ENCODE measurements around the gene CDKN2B-AS1. TPM values are rescaled to one million over a fixed set of nuclear protein-coding genes. Genes with fewer than 3 reads are reported as not detected.

CDKN2B-AS1 gene
- total and polyA plus RNA-seq, 2 experiments from 2014 or later: 0.27 to 0.68 TPM

GRCh38 chr9:22107202-22108045 lies 112.8 kb downstream of the CDKN2B-AS1 start:
- 72% methylated on average over 6 of the region's 6 CpGs for WGBS (ENCODE audit: low lambda C conversion rate, missing lambda C conversion rate)
- no peak overlapping the region for H2AFZ ChIP-seq
- peak overlapping the region; percentile 49 for H3K27ac ChIP-seq
- H3K9me2 ChIP-seq (replicated peaks; ENCODE audit: insufficient read depth): no peaks in the 10 kb centered on the region
- no peak for DNase-seq (ENCODE audit: low spot score)
- H4K20me1 ChIP-seq (ENCODE audit: insufficient read depth, poor library complexity, severe bottlenecking): no peaks in the 10 kb centered on the region
- H3K4me1 ChIP-seq (ENCODE audit: insufficient read depth): peaks cover 4% of the 10 kb centered on the region
- no peak overlapping the region for H3K4me3 ChIP-seq
- no peaks in the 10 kb centered on the region for H3K27me3 ChIP-seq
- no peak overlapping the region for H3K4me2 ChIP-seq
- H3K36me3 ChIP-seq (replicated peaks; ENCODE audit: insufficient read depth, low read depth): no peaks in the 10 kb centered on the region
- no peaks in the 10 kb centered on the region for H3K79me2 ChIP-seq
- no peak for TF ChIP-seq EZH2 (IDR thresholded peaks at IDR 0.05; ENCODE audit: borderline replicate concordance)
- TF ChIP-seq, protein P1, sequence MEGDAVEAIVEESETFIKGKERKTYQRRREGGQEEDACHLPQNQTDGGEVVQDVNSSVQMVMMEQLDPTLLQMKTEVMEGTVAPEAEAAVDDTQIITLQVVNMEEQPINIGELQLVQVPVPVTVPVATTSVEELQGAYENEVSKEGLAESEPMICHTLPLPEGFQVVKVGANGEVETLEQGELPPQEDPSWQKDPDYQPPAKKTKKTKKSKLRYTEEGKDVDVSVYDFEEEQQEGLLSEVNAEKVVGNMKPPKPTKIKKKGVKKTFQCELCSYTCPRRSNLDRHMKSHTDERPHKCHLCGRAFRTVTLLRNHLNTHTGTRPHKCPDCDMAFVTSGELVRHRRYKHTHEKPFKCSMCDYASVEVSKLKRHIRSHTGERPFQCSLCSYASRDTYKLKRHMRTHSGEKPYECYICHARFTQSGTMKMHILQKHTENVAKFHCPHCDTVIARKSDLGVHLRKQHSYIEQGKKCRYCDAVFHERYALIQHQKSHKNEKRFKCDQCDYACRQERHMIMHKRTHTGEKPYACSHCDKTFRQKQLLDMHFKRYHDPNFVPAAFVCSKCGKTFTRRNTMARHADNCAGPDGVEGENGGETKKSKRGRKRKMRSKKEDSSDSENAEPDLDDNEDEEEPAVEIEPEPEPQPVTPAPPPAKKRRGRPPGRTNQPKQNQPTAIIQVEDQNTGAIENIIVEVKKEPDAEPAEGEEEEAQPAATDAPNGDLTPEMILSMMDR (IDR thresholded peaks at IDR 0.05; ENCODE audit: poor library complexity): no peak
- H3K9me3 ChIP-seq (ENCODE audit: low read depth): no peaks in the 10 kb centered on the region

DNA sequence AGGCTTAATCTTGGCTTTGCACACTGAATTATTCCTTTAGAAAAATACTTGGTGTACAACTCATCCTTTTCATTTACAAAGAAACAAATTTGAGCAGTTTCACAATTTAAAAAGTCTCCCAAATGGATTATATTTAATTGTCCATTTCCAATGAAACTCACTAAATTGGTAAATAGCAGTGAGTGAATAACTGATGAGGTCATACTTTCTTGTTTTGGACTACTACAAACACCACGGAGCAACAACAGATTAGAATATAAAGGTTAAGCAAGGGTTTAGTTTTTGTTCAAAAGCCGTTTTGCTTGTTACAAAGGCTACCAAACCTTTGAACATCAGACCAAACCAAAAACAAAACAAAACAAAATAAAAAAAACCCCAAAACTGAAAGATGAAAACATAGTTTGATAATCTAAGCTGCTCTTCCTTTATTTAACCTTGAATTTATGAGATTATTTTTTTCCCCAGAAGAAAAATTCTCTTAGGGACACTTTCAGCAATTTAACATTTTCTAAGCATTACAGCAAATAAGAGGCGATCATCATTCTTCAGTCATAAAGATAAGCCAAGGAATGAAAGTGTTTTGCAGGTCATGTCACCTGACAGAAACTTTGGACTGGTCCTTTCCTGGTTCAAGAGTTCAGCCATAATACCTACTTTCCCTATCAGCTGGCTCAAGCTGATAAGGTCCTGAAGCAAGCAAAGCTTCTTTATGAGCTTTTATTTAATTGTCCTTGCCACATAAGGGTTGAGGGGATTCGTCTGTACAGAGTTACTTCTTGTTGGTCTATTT lies 114.2 kb downstream of the CDKN2B-AS1 start:
- H3K4me1 ChIP-seq (ENCODE audit: insufficient read depth): peaks cover 4% of the 10 kb centered on the region
- no peak overlapping the region for H2AFZ ChIP-seq
- H3K4me3 ChIP-seq: no peak overlapping the region
- H3K9me2 ChIP-seq (replicated peaks; ENCODE audit: insufficient read depth): no peaks in the 10 kb centered on the region
- no peak overlapping the region for H3K4me2 ChIP-seq
- no peaks in the 10 kb centered on the region for H4K20me1 ChIP-seq (ENCODE audit: insufficient read depth, poor library complexity, severe bottlenecking)
- TF ChIP-seq EZH2phosphoT487 (IDR thresholded peaks at IDR 0.05; ENCODE audit: low read depth, severe bottlenecking, unreplicated experiment) (peak; percentile 84), EZH2 (IDR thresholded peaks at IDR 0.05; ENCODE audit: borderline replicate concordance) (no peak)
- TF ChIP-seq, protein P1 (IDR thresholded peaks at IDR 0.05; ENCODE audit: poor library complexity): no peak
- peak overlapping the region; percentile 20 for H3K27ac ChIP-seq
- no peaks in the 10 kb centered on the region for H3K79me2 ChIP-seq
- DNase-seq (ENCODE audit: low spot score): peak; percentile 62
- H3K36me3 ChIP-seq (replicated peaks; ENCODE audit: insufficient read depth, low read depth): no peaks in the 10 kb centered on the region
- no peaks in the 10 kb centered on the region for H3K9me3 ChIP-seq (ENCODE audit: low read depth)
- H3K27me3 ChIP-seq: no peaks in the 10 kb centered on the region
- 44% methylated on average over 4 of the region's 4 CpGs for WGBS (ENCODE audit: low lambda C conversion rate, missing lambda C conversion rate)

DNA sequence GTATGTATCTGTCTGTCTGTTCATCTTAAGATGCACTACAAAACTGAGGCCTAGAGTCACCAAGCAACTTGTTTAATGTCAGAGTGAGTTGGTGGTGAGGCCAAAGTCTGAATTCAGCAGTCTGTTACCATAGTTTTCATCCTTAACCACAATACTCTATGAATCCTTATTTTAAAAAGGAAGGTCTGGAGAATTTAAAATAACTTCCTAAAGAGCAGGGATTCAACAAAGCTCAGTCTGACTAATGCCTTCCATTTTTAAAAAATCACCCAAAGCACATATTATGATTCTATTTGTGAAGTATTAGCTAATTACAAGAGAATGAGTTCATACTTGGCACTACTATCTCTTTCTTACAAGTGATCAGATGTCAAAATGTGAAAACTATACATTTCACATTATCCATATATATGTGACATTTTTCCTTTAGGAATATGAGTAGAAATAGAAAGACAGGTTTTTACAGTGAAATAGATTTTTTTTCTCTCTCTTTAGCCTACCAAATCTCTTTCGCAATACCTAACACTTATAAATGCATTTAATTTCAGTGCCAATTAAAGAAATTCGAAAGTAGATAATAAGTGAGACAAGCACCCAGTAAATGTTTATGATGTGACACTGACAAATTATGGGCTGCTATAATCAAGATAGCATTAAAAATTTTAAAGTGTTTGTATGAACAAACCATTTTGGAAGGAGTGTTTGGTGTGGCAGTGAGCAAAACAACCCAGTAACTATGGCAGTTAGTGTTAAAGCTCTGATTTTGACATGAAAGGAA lies 116.8 kb downstream of the CDKN2B-AS1 start:
- Histone ChIP-seq H3K79me2 (no peaks in the 10 kb centered on the region), H3K4me2 (no peak overlapping the region), H3K27ac (no peak overlapping the region), H2AFZ (no peak overlapping the region), H3K27me3 (no peaks in the 10 kb centered on the region), H3K36me3 (replicated peaks; ENCODE audit: insufficient read depth, low read depth) (no peaks in the 10 kb centered on the region), H3K9me2 (replicated peaks; ENCODE audit: insufficient read depth) (no peaks in the 10 kb centered on the region), H4K20me1 (ENCODE audit: insufficient read depth, poor library complexity, severe bottlenecking) (no peaks in the 10 kb centered on the region), H3K9me3 (ENCODE audit: low read depth) (no peaks in the 10 kb centered on the region), H3K4me1 (ENCODE audit: insufficient read depth) (peaks cover 4% of the 10 kb centered on the region), H3K4me3 (no peak overlapping the region)
- TF ChIP-seq EZH2phosphoT487 (IDR thresholded peaks at IDR 0.05; ENCODE audit: low read depth, severe bottlenecking, unreplicated experiment) (no peak), EZH2 (IDR thresholded peaks at IDR 0.05; ENCODE audit: borderline replicate concordance) (no peak)
- TF ChIP-seq, protein P1 (IDR thresholded peaks at IDR 0.05; ENCODE audit: poor library complexity): no peak
- 81% methylated on average over 2 of the region's 2 CpGs for WGBS (ENCODE audit: low lambda C conversion rate, missing lambda C conversion rate)
- DNase-seq (ENCODE audit: low spot score): no peak
